ENCODE results near the gene GPC3. TPM values are rescaled to one million over a fixed set of nuclear protein-coding genes. Genes with fewer than 3 reads are reported as not detected.

The GPC3 gene
- total and polyA plus RNA-seq, 2 experiments from 2014 or later, result 36.8 to 60.1 TPM

DNA sequence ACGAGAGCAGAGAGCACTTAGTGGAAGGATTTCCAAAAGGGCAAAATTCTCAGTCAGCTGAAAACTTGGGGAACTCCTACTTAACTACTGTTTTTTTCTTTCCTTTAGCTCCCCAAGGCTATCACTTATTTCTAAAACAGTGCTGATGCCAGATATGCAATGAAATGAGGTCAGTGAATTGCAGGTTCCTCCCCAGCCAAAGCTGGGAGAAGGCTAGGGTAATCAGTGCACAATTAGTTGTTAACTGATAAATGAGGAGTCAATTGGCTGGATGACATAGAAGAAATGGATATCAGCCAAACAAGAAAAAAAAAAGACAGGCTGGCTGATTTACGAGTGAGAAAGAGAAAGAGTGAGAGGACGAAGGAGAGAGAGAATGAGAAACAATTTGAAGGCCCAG is 195.6 kb downstream of the GPC3 start (continued):
- TF ChIP-seq REST (IDR thresholded peaks at IDR 0.05; ENCODE audit: unreplicated experiment) (no peak), CTCF (conservative IDR thresholded peaks at IDR 0.05; ENCODE audit: low read depth in 2 of 2) (no peak), ZNF331 (CRISPR knock-in tag; IDR thresholded peaks at IDR 0.05; ENCODE audit: low read depth) (no peak), POLR2AphosphoS5 (IDR thresholded peaks at IDR 0.05; ENCODE audit: low read depth) (no peak), JUNB (IDR thresholded peaks at IDR 0.05; ENCODE audit: unreplicated experiment) (no peak), EZH2phosphoT487 (IDR thresholded peaks at IDR 0.05; ENCODE audit: unreplicated experiment) (no peak), STAT1 (IDR thresholded peaks at IDR 0.05; ENCODE audit: unreplicated experiment) (no peak), ETS1 (IDR thresholded peaks at IDR 0.05) (no peak), ZNF114 (CRISPR knock-in tag; IDR thresholded peaks at IDR 0.05) (no peak), CREB1 (CRISPR knock-in tag; IDR thresholded peaks at IDR 0.05; ENCODE audit: low read depth) (no peak)

- no peak overlapping the region for H3K4me2 ChIP-seq
- peak overlapping the region; percentile 86 for H3K27ac Mint-ChIP-seq
- no peak overlapping the region for H3K4me3 Mint-ChIP-seq
- H4K20me1 ChIP-seq (replicated peaks; ENCODE audit: insufficient read depth), result no peaks in the 10 kb centered on the region
- DNase-seq (ENCODE audit: low spot score), result no peak
- H3K27me3 ChIP-seq (ENCODE audit: insufficient read depth), result no peaks in the 10 kb centered on the region
- no peaks in the 10 kb centered on the region for H3K27me3 Mint-ChIP-seq (ENCODE audit: insufficient read depth, low read depth, poor library complexity)
- H3K27ac ChIP-seq (ENCODE audit: low read depth), result no peak overlapping the region
- no peaks in the 10 kb centered on the region for H3F3A ChIP-seq (replicated peaks; ENCODE audit: low read depth)
- H3K36me3 ChIP-seq (ENCODE audit: insufficient read depth), result no peaks in the 10 kb centered on the region
- no peak overlapping the region for H3K4me3 ChIP-seq
- no peaks in the 10 kb centered on the region for H3K9me2 ChIP-seq (ENCODE audit: insufficient read depth)
- ATAC-seq, result no peak
- no peaks in the 10 kb centered on the region for H3K79me2 ChIP-seq (replicated peaks; ENCODE audit: insufficient read depth)
- no peak overlapping the region for H2AFZ ChIP-seq
- H3K9me3 Mint-ChIP-seq, result no peaks in the 10 kb centered on the region
- peaks cover 29% of the 10 kb centered on the region for H3K4me1 ChIP-seq (ENCODE audit: insufficient read depth)
- peaks cover 53% of the 10 kb centered on the region for H3K4me1 Mint-ChIP-seq
- H3K36me3 Mint-ChIP-seq (ENCODE audit: low read depth), result no peaks in the 10 kb centered on the region
- no peak for TF ChIP-seq ZNF114 (CRISPR knock-in tag; IDR thresholded peaks at IDR 0.05)
- no peak for TF ChIP-seq CTCF (conservative IDR thresholded peaks at IDR 0.05; ENCODE audit: low read depth in 2 of 2)
- TF ChIP-seq EZH2 (IDR thresholded peaks at IDR 0.05; ENCODE audit: low read depth, unreplicated experiment), result no peak
- no peak for TF ChIP-seq CREB1 (CRISPR knock-in tag; IDR thresholded peaks at IDR 0.05; ENCODE audit: low read depth)
- no peak for TF ChIP-seq EZH2phosphoT487 (IDR thresholded peaks at IDR 0.05; ENCODE audit: unreplicated experiment)
- TF ChIP-seq STAT1 (IDR thresholded peaks at IDR 0.05; ENCODE audit: unreplicated experiment), result no peak
- no peak for TF ChIP-seq REST (IDR thresholded peaks at IDR 0.05; ENCODE audit: unreplicated experiment)
- TF ChIP-seq JUNB (IDR thresholded peaks at IDR 0.05; ENCODE audit: unreplicated experiment), result no peak
- TF ChIP-seq ETS1 (IDR thresholded peaks at IDR 0.05), result no peak
These were observed 199.0 kb downstream of the GPC3 start for GRCh38 chrX:133786382-133786781.

Data from GM23338 (cell line).